Stimulated activated CD8-positive, alpha-beta memory T cell treated with anti-CD3 and anti-CD28 coated beads, Interleukin-4, amount 100 ng/mL, for 48 hours (primary cell): ENCODE measurements around the gene CDK11A.
"Not testable (repeated sequence)": the region's sequence is repeated elsewhere in the genome, so short reads cannot be mapped to it uniquely, and the experiment has no call there.

Experiments
- DNase-seq: peaks from one replicate; pipeline ENCODE4 v3.0.0-alpha.2; 2020

CDK11A gene

GRCh38 chr1:1721201-1721600 is 3.0 kb downstream of the CDK11A start:
- DNase-seq, result no peak

GRCh38 chr1:1715109-1715883 is 8.9 kb downstream of the CDK11A start:
- DNase-seq, result not testable (repeated sequence)

- DNase-seq, result not testable (repeated sequence)
Observed at GRCh38 chr1:1707897-1708296, 16.3 kb downstream of the CDK11A start.

- DNase-seq, result not testable (repeated sequence)
Observed at GRCh38 chr1:1707241-1707640, 16.9 kb downstream of the CDK11A start.

- DNase-seq, result not testable (repeated sequence)
Observed at GRCh38 chr1:1705623-1706022, 18.5 kb downstream of the CDK11A start.

GRCh38 chr1:1704284-1704957 is 19.7 kb downstream of the CDK11A start:
- peak; percentile 21 for DNase-seq

GRCh38 chr1:1703796-1704195 is 20.4 kb downstream of the CDK11A start:
- peak; percentile 21 for DNase-seq

- DNase-seq, result not testable (repeated sequence)
Observed at GRCh38 chr1:1702506-1702905, 21.7 kb downstream of the CDK11A start.

GRCh38 chr1:1700557-1700956 is 23.6 kb downstream of the CDK11A start:
- DNase-seq, result not testable (repeated sequence)

GRCh38 chr1:1700067-1700466 is 24.1 kb downstream of the CDK11A start:
- not testable (repeated sequence) for DNase-seq

GRCh38 chr1:1699061-1699460 is 25.1 kb downstream of the CDK11A start:
- not testable (repeated sequence) for DNase-seq

- DNase-seq, result peak; percentile 20
Observed at GRCh38 chr1:1697358-1698183, 26.6 kb downstream of the CDK11A start.

- DNase-seq, result peak; percentile 19
Observed at GRCh38 chr1:1696431-1697357, 27.5 kb downstream of the CDK11A start.

- peak; percentile 94 for DNase-seq
Observed at GRCh38 chr1:1692714-1693647, 31.2 kb downstream of the CDK11A start, which contains the start of gene SLC35E2B. SLC35E2B (minus strand) TSS chr1:1692795; CDS start chr1:1676699, 16,096 bp downstream.

- DNase-seq, result peak; percentile 82
Observed at GRCh38 chr1:1692324-1692713, 31.8 kb downstream of the CDK11A start.

- peak; percentile 21 for DNase-seq
Observed at GRCh38 chr1:1691443-1691842, 32.7 kb downstream of the CDK11A start.

GRCh38 chr1:1689526-1689925 is 34.6 kb downstream of the CDK11A start:
- DNase-seq, result peak; percentile 19

GRCh38 chr1:1687846-1688245 is 36.3 kb downstream of the CDK11A start:
- no peak for DNase-seq

- no peak for DNase-seq
Observed at GRCh38 chr1:1684031-1684681, 40.0 kb downstream of the CDK11A start.
